ENCODE data around the gene SEMA4A.
A peak's percentile ranks its signal among the peaks of the same experiment; 100 is the strongest.
"Not testable (repeated sequence)": the region's sequence is repeated elsewhere in the genome, so short reads cannot be mapped to it uniquely, and the experiment has no call there.

Gene SEMA4A

GRCh38 chr1:156119503-156120209, 33.7 kb upstream of the SEMA4A start:
- DNase-seq (ENCODE audit: low spot score), result peak; percentile 58

GRCh38 chr1:156120318-156120717, 33.1 kb upstream of the SEMA4A start:
- DNase-seq (ENCODE audit: low spot score), result no peak

GRCh38 chr1:156121005-156121404, 32.4 kb upstream of the SEMA4A start:
- not testable (repeated sequence) for DNase-seq (ENCODE audit: low spot score)

- DNase-seq (ENCODE audit: low spot score), result no peak
Measured at GRCh38 chr1:156121457-156121856, 31.9 kb upstream of the SEMA4A start.

GRCh38 chr1:156122086-156122485, 31.3 kb upstream of the SEMA4A start:
- no peak for DNase-seq (ENCODE audit: low spot score)

- peak; percentile 82 for DNase-seq (ENCODE audit: low spot score)
Measured at GRCh38 chr1:156122519-156123355, 30.6 kb upstream of the SEMA4A start.

GRCh38 chr1:156123356-156124196, 29.8 kb upstream of the SEMA4A start:
- peak; percentile 99 for DNase-seq (ENCODE audit: low spot score)

GRCh38 chr1:156124557-156125483, 28.6 kb upstream of the SEMA4A start:
- DNase-seq (ENCODE audit: low spot score), result no peak

GRCh38 chr1:156125544-156125943, 27.8 kb upstream of the SEMA4A start:
- DNase-seq (ENCODE audit: low spot score), result not testable (repeated sequence)

- DNase-seq (ENCODE audit: low spot score), result peak; percentile 52
Measured at GRCh38 chr1:156126043-156126629, 27.2 kb upstream of the SEMA4A start.

- no peak for DNase-seq (ENCODE audit: low spot score)
Measured at GRCh38 chr1:156126630-156127534, 26.5 kb upstream of the SEMA4A start.

- DNase-seq (ENCODE audit: low spot score), result no peak
Measured at GRCh38 chr1:156128308-156128653, 25.1 kb upstream of the SEMA4A start.

- no peak for DNase-seq (ENCODE audit: low spot score)
Measured at GRCh38 chr1:156128654-156129597, 24.5 kb upstream of the SEMA4A start.

- peak; percentile 74 for DNase-seq (ENCODE audit: low spot score)
Measured at GRCh38 chr1:156129687-156130577, 23.5 kb upstream of the SEMA4A start.

- no peak for DNase-seq (ENCODE audit: low spot score)
Measured at GRCh38 chr1:156130578-156130942, 22.8 kb upstream of the SEMA4A start.

GRCh38 chr1:156134716-156135435, 18.5 kb upstream of the SEMA4A start:
- no peak for DNase-seq (ENCODE audit: low spot score)
